Stimulated activated CD4-positive, alpha-beta T cell treated with anti-CD3 and anti-CD28 coated beads, Interleukin-4, amount 100 ng/mL, for 1 hour (primary cell): ENCODE measurements around the gene SLC44A5.
"Not testable (repeated sequence)": the region's sequence is repeated elsewhere in the genome, so short reads cannot be mapped to it uniquely, and the experiment has no call there.

Experiments used
- DNase-seq: peaks from one replicate; pipeline ENCODE4 v3.0.0-alpha.2; 2020

SLC44A5 gene

GRCh38 chr1:75263616-75264015 is 347.3 kb downstream of the SLC44A5 start:
- not testable (repeated sequence) for DNase-seq

GRCh38 chr1:75261946-75262345 is 349.0 kb downstream of the SLC44A5 start:
- not testable (repeated sequence) for DNase-seq

- DNase-seq: no peak
Observed at GRCh38 chr1:75258351-75258750, 352.6 kb downstream of the SLC44A5 start.

GRCh38 chr1:75257424-75257823 is 353.5 kb downstream of the SLC44A5 start:
- no peak for DNase-seq

- DNase-seq: not testable (repeated sequence)
Observed at GRCh38 chr1:75250114-75250513, 360.8 kb downstream of the SLC44A5 start.

- DNase-seq: no peak
Observed at GRCh38 chr1:75245239-75245638, 365.7 kb downstream of the SLC44A5 start.

- DNase-seq: no peak
Observed at GRCh38 chr1:75243124-75243523, 367.8 kb downstream of the SLC44A5 start.

- no peak for DNase-seq
Observed at GRCh38 chr1:75237316-75237715, 373.6 kb downstream of the SLC44A5 start.

- DNase-seq: no peak
Observed at GRCh38 chr1:75234562-75234961, 376.4 kb downstream of the SLC44A5 start.

GRCh38 chr1:75233302-75233929 is 377.5 kb downstream of the SLC44A5 start:
- no peak for DNase-seq

GRCh38 chr1:75220072-75220471 is 390.8 kb downstream of the SLC44A5 start:
- no peak for DNase-seq

- DNase-seq: no peak
Observed at GRCh38 chr1:75214017-75214416, 396.9 kb downstream of the SLC44A5 start.

GRCh38 chr1:75211648-75212047 is 399.3 kb downstream of the SLC44A5 start:
- no peak for DNase-seq

- no peak for DNase-seq
Observed at GRCh38 chr1:75208862-75209261, 402.1 kb downstream of the SLC44A5 start.

GRCh38 chr1:75203415-75204277 is 407.3 kb downstream of the SLC44A5 start:
- no peak for DNase-seq

- no peak for DNase-seq
Observed at GRCh38 chr1:75202751-75203150, 408.2 kb downstream of the SLC44A5 start.

- DNase-seq: no peak
Observed at GRCh38 chr1:75198761-75199160, 412.2 kb downstream of the SLC44A5 start.

GRCh38 chr1:75198163-75198562 is 412.8 kb downstream of the SLC44A5 start:
- no peak for DNase-seq

- DNase-seq: no peak
Observed at GRCh38 chr1:75188892-75189291, 422.0 kb downstream of the SLC44A5 start.

- not testable (repeated sequence) for DNase-seq
Observed at GRCh38 chr1:75181214-75181955, 429.5 kb downstream of the SLC44A5 start.

- no peak for DNase-seq
Observed at GRCh38 chr1:75174031-75174760, 436.7 kb downstream of the SLC44A5 start.

- no peak for DNase-seq
Observed at GRCh38 chr1:75172556-75172955, 438.4 kb downstream of the SLC44A5 start.

GRCh38 chr1:75171876-75172275 is 439.0 kb downstream of the SLC44A5 start:
- DNase-seq: no peak
